Stomach (tissue), 4 donors: ENCODE results near the gene ACVR1B.

Experiments used
- EP300 ChIP-seq: sonication (generic); formaldehyde crosslinking; IDR thresholded peaks from one replicate; pipeline ENCODE4 v1.6.1; 2017; ENCODE audit warnings: antibody characterized with exemption
- POLR2A ChIP-seq, 4 donors: fragments of 450-650 bp; IDR thresholded peaks; one replicate each; pipeline ENCODE4 v1.6.1; 2016; ENCODE audit warnings: antibody characterized with exemption in 4 of 4, control low read depth in 2 of 4, mild to moderate bottlenecking in 1 of 4, moderate library complexity in 1 of 4

- no peak for TF ChIP-seq EP300
- TF ChIP-seq POLR2A (IDR thresholded peaks at IDR 0.05) = no peak
Measured at GRCh38 chr12:52003016-52003550, 51.6 kb downstream of the ACVR1B start.
